ENCODE data around the gene CD300A.

The CD300A gene

DNA sequence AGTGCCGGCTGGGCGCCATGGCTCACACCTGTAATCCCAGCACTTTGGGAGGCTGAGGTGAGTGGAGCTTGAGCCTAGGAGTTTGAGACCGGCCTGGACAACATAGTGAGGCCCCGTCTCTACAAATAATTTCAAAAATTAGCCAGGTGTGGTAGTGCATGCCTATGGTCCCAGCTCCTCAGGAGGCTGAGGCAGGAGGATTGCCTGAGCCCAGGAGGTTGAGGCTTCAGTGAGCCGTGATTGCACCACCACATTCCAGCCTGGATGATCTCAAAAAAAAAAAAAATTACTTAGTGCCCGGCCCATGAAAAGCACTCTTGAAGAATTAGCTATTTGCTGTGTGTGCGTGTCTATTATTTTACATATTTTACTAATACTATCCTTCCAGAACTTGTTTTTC lies 24.9 kb upstream of the CD300A start:
- FAIRE-seq, result no peak

DNA sequence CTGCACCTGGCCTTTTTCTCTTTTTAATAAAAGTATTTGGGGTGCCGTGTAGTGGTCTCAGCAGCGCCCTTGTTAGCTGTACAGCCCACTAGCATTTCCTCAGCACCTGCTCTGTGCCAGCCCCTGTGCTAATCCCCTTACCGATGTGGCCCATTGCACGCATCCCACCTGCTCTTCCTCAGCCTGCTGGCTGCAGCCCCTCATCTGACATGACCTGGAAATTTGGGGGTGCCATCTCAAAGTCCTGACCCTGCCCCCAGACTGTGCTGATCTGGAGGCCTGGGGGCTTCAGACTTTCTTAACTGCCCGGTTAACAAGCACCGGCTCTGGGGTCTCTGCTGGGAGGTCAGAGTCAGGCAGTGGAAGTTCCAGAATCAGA lies 24.2 kb upstream of the CD300A start:
- FAIRE-seq, result no peak

DNA sequence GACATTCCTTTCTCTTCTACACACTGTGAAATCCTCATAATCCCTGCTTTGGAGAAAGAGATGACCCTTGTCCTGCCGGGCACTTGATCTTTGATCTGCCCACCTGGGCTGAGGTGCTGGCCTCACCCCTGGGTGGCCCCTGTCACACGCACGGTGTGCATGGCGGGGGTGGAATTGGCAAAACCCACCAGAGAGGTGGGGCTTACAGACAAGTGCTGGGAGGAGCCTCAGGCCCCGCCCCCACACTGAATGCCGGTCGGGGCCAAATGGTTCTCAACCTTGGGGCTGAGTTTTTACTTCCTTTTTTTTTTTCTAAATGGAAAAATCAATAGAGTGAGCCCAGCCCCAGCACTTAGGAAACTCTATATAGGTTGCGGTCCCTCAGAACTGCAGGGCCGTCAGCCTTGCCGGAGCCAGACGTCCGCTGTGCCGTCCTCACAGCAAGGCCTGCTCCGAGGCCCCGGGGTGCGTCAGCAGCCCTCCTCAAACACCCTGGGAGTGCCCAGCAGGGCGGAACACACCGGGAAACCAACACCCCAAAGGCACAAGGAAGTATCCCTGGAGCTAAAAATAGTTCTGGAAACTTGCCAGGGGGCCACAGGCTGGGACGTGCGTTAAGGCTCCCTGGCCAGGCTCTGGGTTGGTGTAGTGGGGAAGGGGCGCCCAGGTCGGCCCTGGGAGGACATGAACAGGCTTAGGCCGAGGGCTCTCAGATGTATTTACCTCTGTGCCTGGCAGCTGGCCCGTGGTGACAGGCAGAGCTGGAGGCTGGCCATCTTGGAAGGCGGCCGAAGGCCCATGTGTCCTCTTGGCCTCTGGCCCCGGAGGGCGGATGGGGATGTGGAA lies 23.5 kb upstream of the CD300A start:
- FAIRE-seq, result no peak

DNA sequence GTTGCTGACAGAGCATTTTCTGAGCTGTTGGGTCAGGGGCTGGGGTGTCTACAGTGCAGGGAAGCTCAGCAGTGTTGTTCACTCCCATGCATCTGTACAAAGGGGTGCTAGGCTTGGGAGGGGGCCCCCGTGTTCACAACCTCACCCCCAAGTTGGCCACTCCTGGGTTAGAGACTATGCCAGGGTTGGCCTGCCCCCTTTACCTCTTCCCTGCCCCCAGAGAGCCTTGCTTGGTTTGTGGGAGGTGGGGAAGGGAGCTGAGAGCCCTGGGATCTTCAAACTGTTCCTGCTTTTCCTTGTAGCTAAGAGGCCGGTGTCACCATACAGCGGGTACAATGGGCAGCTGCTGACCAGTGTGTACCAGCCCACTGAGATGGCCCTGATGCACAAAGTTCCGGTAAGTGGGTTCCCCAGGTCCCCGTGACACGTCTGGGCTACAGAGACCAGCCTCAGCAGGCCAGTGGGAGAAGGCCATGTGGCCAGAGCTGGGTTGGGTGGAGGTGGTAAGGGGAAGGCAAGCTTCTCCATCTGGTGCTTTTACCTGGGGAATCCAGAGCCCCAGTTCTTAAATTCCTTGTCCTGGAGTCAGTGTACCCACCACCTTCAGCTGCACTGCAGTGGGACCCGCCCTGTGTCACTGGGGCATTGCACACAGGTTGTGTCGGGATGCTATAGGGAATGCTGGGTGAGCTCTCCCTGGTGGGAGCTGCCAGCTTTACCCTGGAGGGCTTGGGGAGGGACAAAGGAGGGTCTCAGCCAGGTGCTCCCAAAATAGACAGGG lies 22.7 kb upstream of the CD300A start:
- no peak for FAIRE-seq

DNA sequence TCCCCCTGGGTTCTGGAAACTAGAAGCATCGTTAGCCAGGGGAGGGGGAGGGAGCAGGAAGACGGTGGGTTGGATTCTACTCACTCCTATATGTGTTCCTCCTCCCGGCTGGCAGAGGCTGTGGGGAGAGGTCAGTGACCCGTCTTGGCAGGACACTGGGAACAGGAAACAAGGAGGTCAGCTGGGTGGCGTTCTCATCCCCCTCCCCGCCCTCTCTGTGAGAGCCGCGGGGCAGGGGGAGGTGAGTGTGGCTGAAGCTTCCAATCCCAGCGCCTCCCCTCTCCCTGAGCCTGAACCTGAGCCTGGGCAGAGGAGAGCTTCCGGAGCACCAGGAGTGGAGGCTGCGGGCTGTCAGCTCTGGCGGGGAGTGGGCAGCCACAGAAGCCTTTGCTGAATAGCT lies 22.0 kb upstream of the CD300A start:
- no peak for FAIRE-seq

DNA sequence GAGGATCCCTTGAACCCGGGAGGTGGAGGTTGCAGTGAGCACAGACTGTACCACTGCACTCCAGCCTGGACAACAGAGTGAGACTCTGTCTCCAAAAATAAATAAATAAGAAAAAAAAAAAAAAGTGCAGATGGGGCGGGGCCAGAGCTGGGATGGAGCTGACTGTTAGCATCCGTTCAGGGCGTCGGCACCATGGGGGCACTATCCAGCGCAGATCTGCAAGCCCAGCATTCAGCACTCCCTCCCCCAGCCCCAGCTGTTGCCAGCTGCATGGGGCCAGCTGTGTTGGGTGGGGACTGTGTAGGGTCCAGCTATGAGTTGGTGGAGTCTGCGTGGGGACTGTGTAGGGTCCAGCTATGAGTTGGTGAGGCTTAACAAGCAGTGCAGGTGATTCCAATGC lies 21.3 kb upstream of the CD300A start:
- no peak for FAIRE-seq

DNA sequence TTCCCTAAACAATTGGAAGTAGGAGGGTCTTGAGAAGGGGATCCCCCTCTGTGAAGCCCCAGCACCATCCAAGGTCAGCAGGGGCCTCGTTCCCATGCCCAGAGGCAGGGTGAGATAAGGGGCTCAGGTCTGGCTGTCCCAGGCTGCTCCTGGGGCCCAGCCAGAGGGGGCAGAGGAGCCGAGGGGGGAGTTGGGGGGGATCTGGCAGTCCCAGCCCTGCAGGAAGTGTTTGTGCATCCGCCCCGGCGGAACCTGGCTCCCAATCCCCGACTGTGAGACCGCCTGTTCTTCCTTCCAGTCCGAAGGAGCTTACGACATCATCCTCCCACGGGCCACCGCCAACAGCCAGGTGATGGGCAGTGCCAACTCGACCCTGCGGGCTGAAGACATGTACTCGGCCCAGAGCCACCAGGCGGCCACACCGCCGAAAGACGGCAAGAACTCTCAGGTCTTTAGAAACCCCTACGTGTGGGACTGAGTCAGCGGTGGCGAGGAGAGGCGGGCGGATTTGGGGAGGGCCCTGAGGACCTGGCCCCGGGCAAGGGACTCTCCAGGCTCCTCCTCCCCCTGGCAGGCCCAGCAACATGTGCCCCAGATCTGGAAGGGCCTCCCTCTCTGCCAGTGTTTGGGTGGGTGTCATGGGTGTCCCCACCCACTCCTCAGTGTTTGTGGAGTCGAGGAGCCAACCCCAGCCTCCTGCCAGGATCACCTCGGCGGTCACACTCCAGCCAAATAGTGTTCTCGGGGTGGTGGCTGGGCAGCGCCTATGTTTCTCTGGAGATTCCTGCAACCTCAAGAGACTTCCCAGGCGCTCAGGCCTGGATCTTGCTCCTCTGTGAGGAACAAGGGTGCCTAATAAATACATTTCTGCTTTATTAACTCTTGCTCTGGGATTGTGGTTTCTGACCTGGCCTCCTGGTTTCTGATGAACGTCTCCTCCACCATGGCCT lies 19.6 kb upstream of the CD300A start:
- FAIRE-seq, result no peak

DNA sequence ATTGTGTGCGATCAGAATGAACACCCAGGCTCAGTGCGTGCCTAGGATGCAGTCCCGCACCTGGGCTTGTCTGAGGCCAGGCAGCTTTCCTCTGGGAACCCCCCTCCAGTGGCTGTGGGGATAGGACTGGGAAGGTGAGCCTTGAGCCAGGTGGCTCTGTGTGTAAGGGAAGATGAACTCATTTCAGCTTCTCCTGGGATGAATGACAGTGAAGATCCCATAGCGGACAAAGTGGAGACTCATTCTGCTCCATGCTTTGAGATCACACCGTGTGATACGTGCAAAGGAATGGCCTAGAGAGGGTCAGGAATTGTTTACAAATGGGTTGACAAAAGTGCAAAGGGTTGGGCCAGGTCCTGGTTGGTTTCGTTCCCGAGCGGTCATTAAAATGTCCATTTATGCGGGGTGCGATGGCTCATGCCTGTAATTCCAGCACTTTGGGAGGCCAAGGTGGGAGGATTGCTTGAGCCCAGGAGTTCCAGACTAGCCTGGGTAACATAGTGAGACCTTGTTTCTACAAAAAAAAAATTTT lies 18.7 kb upstream of the CD300A start:
- no peak for FAIRE-seq

DNA sequence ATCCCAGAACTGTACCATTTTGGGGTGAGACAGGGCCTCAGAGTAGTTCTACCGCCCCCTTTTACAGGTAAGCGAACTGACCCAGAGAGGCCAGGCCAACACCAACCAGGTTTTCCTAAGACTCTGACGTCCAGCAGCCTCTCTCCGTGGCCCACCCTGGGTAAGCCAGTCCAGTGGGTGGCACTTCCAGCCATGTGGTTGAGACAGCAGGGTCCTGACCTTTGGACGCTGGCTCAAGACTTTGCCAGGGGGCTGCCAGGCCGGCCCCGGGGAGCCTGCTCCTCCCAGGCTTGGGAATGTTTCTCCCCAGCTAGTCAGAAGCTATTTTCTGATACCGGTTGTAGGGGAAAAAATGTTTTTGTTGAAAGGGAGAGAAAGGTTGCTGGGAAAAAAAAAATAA lies 17.7 kb upstream of the CD300A start:
- no peak for FAIRE-seq

DNA sequence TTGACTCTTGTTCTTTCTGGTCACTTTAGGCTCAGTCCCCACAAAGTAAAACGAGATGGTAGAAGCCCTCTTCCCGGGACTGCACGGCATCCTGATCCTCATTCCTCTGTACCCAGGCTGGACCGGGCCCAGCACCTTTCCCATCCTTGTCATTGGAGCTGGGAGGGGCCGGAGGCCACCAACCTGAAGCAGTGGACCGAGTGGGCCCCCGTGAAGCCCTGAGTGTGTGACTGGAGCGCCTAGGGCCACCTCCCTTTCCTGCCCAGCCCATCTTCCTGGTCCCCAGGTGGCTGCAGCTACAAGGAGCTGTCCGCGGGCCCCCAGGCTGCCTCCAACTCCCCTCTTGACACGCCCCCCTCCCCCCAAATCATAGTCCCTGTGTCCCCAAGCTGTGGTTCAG lies 17.1 kb upstream of the CD300A start:
- FAIRE-seq, result no peak

DNA sequence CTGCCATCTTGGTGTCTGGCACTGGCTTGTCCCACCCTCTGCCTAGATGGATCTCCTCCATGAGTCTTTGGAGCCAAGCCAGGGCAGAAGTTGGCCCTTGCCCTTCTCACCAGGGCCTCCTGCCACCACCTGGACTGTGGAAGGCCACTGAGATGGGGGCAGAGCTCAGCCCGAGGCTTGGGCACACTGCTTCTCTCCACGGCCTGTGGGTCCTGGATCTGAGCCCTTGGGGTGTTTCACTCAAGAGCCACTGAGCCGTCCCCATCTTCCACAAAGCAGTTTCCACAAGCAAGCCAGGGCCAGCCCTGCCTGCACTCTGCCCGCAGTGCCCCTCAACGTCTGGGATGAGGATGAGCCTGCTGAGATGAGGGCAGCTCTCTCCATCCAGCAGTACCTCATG lies 16.7 kb upstream of the CD300A start:
- FAIRE-seq, result no peak

DNA sequence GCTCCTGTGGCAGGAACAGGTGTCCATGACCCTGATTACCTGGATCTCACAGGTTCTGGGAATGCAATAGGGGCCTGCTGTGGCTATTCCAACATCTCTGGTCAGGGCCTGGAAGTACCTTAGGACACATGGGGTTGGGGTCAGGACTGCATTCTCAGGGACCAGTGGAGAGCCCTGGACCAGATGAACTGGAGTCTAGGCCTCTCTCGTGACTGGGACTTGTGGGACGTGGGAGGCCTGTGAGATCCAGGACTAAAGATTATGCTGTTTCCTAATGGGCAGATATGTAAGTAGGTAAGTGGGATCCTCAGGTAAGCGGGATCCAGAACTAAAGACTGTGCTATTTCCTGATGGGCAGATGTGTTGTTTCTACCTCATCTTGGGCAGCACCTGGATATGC lies 16.2 kb upstream of the CD300A start:
- FAIRE-seq, result no peak

DNA sequence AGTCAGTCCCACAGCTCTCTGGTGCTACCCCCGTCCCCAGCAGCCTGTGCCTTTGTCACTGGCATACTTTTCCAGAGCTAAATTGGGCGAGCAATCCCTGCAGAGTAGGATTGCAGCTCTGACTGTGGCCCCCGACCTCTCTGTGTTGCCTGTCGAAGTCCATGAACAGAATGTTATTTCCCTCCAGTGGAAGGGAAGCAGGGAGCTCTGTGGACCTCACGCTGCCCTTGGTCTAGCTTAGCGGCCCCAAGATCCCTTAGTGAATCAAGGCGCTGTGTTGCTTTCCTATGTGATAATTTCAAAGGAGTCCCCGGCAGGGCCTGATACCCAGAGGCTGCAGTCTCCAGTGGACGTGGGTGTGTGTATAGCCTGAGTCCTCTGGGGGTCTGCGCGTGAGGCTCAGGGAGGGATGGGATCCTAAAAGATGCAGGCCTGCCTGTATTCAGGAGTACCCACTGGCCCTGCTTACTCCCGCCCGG lies 15.5 kb upstream of the CD300A start:
- no peak for FAIRE-seq

DNA sequence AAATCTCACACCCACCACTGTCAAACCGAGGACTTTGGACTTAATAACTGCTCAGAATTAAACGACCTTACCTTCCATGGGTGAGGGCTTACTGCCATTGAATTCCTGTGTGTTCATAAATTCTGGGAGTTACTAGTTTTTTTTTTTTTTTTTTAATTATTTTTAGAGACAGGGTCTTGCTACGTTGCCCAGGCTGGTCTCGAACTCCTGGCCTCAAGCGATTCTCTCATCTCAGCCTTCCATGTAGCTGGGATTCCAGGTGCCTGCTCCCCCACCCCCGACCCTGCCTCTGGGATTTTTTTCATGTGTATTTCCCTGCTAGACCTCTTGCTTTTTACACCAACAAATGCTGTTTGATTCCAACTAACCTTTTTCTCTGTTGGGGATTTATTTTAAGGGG lies 14.9 kb upstream of the CD300A start:
- FAIRE-seq, result no peak

DNA sequence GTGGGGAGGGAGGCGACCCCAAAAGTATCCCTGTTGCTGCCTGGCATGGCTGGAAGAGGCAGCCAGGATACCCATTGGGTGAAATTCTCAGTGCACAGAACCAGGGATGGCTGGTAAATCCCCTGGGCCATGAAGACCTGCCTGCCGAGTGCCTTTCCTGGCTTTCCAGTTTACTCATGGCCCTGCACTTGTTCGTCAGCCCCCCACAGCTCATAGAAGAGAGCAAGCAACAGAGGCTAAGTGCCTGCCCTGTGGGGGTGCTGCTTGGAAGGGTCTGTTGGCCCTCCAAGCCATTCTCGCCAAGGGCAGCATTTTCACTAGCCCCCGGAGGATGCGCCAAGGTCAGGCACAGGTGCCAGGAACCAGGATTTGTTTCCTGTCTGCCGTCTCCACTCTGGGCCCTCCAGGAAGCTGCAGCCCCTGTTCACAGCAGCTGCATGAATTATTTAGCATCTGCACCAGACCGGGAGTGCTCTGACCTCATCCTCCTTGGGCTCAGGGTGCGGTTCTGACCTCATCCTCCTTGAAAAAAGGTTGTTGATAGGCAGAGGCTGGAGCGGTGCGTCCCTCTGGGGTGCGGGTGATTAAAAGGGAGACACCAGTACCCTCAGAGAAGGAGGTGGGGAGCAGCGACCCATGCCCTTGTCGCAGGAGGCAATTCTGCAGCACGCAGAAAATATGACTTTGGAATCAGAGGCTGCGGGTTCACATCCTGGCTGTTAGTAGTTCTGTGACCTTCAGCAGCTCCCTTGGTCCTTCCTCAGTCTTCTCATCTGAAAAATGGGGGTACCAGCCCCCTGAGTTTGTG lies 14.2 kb upstream of the CD300A start:
- FAIRE-seq, result no peak

DNA sequence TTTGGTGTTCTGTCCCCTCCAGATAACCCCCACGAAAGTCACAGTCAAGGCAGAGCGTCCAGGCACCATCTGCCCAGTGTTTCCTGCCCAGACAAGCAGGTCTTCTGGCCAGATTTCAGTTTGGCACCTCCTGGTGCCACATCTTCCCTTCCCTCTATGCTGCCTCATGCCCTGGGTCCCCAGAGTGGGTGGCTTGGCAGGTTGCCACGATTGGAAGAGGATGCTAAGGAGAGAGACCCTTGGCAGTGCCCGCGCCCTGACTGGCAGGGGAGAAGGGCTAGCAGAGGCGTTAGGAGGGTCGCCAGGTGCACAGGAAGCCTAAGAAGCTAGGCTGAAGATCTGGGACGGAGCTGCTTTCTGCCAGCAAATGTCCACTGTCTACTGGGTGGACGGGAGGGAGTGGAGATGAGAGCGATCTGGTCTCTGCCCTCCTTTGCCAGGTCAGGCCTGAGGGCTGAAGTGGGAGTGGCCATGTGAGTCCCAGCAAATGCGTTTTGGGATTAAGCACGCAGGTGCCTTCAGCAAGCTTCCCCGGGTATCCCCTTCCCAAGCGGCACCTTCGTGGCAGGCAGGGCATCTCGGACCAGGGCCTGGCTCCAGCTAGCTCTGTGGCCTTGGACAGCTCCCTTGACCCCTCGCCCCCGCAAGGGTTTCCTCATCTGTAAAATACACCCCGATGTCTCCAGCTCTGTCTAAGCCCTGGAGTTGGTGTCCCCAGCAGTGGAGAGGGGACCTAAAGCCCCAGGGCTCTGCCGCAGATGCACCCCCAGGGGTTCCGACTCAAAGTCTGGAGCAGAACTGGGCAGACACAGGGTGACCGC lies 13.4 kb upstream of the CD300A start:
- FAIRE-seq, result no peak

DNA sequence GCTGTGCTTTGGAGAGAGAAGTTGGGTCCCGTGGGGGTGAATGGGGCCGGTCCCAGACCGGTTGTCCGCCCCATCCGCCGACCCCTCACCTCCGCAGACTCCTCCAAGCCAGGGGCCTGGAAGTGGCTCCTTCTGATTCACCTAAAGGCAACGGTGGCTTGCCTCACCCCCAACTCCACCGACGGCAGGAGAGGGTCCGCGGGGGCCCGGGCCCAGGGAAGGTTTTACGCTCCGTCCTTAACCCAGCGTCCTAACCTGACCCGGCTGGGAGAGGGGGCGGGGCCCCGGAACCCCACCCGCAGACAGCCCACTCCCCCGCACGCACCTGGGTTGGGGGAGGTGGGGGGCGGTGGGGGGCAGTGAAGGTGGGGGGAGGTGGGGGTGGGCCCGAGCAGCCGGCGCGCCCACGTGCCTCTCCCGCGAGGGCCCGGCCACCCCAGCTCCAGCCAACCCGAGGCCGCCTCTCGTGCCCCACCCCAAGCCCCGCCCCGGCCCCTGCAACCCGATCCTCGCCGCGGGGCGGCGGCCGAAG lies 12.7 kb upstream of the CD300A start:
- FAIRE-seq, result no peak

DNA sequence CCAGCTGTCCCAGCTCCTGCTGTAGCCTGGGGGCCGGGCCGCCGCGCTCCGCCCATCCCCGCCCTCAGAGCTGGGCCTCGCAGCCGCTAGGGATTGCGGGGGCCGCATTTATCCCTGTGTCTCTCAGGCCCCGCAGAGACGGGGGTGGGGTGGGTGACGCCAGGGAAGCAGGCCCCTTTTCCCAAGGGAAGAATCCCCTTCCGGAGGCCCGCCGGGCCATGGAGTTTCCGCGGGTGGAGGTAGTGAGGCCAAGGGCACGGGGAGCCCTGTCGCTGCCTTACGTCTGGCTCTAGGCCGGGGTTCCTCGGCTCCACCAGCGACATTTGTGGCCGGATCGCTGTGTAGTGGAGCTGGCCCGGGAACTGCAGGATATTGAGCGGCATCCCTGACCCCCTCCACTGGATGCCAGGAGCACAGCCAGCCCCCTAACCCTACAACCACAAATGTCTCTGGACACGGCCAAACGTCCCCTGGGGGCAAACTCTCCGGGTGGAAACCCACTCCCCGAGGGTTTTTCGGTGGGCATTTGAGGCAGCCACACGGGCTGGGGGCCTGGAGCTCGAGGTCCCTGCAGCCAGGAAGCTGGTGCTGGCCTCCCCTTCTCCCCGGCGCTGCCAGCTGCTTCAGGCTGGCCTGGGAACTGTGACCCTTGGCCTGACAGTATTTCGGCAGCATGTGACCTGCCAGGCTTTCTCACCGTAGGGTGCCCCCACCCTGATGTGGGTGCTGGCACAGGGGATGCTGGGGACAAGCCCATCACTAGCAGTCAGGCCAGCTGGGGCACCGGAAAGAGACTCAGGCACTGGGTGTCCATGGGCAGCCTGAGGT lies 12.0 kb upstream of the CD300A start:
- no peak for FAIRE-seq

DNA sequence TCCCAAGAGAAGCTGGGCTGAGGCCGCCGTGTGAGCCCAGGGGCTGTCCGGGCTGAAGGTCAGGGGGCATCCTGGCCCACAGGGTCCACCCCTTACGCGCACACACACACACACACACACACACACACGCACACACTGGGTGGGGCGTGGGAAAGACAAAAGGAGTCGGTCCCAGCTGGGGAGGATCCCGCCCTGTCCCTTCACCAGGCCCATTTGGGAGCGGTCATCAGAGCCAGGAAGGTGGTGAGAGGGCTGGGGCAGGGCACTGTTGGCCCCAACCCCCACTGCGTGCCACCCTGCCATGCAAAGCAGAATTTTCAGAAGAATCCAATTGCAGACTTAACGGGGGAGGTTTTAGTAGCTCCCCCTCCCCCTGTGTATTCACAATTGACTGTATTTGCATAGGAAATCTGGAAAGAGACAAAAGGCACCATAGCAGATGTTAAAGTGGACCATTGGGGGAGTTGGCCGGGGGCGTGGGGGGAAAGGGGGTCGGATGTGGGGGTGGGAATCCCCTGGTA lies 11.3 kb upstream of the CD300A start:
- no peak for FAIRE-seq

Data from endometrium (tissue), 2 donors.